ENCODE results near the gene POMT1.

DNA sequence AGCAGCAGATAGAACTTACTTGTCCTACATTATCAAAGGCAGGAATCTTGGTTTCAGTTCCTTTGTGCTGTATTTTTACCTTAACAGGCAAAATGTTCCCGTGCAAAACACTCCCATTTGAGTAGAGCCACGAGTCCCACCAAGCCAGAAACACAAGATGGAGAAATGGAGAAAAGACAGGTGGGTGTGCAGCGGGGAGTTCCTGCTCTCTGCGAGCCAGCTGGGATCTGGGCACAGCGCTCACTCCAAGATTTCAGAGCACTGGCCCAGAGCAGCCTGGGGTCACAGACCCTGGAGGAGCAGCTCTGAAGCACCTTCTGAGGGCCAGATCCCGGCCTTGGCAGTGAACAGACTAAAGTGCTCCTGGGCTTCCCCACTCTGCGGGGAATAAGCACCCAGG is 25.5 kb downstream of the POMT1 start:
- TF ChIP-seq, protein P1, sequence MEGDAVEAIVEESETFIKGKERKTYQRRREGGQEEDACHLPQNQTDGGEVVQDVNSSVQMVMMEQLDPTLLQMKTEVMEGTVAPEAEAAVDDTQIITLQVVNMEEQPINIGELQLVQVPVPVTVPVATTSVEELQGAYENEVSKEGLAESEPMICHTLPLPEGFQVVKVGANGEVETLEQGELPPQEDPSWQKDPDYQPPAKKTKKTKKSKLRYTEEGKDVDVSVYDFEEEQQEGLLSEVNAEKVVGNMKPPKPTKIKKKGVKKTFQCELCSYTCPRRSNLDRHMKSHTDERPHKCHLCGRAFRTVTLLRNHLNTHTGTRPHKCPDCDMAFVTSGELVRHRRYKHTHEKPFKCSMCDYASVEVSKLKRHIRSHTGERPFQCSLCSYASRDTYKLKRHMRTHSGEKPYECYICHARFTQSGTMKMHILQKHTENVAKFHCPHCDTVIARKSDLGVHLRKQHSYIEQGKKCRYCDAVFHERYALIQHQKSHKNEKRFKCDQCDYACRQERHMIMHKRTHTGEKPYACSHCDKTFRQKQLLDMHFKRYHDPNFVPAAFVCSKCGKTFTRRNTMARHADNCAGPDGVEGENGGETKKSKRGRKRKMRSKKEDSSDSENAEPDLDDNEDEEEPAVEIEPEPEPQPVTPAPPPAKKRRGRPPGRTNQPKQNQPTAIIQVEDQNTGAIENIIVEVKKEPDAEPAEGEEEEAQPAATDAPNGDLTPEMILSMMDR (conservative IDR thresholded peaks at IDR 0.05; ENCODE audit: low read depth in 2 of 2): no peak
- TF ChIP-seq, protein P2, sequence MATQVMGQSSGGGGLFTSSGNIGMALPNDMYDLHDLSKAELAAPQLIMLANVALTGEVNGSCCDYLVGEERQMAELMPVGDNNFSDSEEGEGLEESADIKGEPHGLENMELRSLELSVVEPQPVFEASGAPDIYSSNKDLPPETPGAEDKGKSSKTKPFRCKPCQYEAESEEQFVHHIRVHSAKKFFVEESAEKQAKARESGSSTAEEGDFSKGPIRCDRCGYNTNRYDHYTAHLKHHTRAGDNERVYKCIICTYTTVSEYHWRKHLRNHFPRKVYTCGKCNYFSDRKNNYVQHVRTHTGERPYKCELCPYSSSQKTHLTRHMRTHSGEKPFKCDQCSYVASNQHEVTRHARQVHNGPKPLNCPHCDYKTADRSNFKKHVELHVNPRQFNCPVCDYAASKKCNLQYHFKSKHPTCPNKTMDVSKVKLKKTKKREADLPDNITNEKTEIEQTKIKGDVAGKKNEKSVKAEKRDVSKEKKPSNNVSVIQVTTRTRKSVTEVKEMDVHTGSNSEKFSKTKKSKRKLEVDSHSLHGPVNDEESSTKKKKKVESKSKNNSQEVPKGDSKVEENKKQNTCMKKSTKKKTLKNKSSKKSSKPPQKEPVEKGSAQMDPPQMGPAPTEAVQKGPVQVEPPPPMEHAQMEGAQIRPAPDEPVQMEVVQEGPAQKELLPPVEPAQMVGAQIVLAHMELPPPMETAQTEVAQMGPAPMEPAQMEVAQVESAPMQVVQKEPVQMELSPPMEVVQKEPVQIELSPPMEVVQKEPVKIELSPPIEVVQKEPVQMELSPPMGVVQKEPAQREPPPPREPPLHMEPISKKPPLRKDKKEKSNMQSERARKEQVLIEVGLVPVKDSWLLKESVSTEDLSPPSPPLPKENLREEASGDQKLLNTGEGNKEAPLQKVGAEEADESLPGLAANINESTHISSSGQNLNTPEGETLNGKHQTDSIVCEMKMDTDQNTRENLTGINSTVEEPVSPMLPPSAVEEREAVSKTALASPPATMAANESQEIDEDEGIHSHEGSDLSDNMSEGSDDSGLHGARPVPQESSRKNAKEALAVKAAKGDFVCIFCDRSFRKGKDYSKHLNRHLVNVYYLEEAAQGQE (IDR thresholded peaks at IDR 0.05; ENCODE audit: unreplicated experiment): no peak
- TF ChIP-seq EZH2 (IDR thresholded peaks at IDR 0.05; ENCODE audit: low read depth, unreplicated experiment) (no peak), EZH2phosphoT487 (IDR thresholded peaks at IDR 0.05; ENCODE audit: unreplicated experiment) (no peak), POLR2AphosphoS5 (IDR thresholded peaks at IDR 0.05; ENCODE audit: low read depth) (no peak), JUNB (IDR thresholded peaks at IDR 0.05; ENCODE audit: unreplicated experiment) (no peak), CREB1 (CRISPR knock-in tag; IDR thresholded peaks at IDR 0.05; ENCODE audit: low read depth) (no peak), ZNF331 (CRISPR knock-in tag; IDR thresholded peaks at IDR 0.05; ENCODE audit: low read depth) (no peak), NANOG (IDR thresholded peaks at IDR 0.05; ENCODE audit: borderline replicate concordance) (no peak), STAT1 (IDR thresholded peaks at IDR 0.05; ENCODE audit: unreplicated experiment) (no peak)
- TF ChIP-seq, protein P3, sequence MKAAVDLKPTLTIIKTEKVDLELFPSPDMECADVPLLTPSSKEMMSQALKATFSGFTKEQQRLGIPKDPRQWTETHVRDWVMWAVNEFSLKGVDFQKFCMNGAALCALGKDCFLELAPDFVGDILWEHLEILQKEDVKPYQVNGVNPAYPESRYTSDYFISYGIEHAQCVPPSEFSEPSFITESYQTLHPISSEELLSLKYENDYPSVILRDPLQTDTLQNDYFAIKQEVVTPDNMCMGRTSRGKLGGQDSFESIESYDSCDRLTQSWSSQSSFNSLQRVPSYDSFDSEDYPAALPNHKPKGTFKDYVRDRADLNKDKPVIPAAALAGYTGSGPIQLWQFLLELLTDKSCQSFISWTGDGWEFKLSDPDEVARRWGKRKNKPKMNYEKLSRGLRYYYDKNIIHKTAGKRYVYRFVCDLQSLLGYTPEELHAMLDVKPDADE (IDR thresholded peaks at IDR 0.05): no peak
- TF ChIP-seq, protein P4, sequence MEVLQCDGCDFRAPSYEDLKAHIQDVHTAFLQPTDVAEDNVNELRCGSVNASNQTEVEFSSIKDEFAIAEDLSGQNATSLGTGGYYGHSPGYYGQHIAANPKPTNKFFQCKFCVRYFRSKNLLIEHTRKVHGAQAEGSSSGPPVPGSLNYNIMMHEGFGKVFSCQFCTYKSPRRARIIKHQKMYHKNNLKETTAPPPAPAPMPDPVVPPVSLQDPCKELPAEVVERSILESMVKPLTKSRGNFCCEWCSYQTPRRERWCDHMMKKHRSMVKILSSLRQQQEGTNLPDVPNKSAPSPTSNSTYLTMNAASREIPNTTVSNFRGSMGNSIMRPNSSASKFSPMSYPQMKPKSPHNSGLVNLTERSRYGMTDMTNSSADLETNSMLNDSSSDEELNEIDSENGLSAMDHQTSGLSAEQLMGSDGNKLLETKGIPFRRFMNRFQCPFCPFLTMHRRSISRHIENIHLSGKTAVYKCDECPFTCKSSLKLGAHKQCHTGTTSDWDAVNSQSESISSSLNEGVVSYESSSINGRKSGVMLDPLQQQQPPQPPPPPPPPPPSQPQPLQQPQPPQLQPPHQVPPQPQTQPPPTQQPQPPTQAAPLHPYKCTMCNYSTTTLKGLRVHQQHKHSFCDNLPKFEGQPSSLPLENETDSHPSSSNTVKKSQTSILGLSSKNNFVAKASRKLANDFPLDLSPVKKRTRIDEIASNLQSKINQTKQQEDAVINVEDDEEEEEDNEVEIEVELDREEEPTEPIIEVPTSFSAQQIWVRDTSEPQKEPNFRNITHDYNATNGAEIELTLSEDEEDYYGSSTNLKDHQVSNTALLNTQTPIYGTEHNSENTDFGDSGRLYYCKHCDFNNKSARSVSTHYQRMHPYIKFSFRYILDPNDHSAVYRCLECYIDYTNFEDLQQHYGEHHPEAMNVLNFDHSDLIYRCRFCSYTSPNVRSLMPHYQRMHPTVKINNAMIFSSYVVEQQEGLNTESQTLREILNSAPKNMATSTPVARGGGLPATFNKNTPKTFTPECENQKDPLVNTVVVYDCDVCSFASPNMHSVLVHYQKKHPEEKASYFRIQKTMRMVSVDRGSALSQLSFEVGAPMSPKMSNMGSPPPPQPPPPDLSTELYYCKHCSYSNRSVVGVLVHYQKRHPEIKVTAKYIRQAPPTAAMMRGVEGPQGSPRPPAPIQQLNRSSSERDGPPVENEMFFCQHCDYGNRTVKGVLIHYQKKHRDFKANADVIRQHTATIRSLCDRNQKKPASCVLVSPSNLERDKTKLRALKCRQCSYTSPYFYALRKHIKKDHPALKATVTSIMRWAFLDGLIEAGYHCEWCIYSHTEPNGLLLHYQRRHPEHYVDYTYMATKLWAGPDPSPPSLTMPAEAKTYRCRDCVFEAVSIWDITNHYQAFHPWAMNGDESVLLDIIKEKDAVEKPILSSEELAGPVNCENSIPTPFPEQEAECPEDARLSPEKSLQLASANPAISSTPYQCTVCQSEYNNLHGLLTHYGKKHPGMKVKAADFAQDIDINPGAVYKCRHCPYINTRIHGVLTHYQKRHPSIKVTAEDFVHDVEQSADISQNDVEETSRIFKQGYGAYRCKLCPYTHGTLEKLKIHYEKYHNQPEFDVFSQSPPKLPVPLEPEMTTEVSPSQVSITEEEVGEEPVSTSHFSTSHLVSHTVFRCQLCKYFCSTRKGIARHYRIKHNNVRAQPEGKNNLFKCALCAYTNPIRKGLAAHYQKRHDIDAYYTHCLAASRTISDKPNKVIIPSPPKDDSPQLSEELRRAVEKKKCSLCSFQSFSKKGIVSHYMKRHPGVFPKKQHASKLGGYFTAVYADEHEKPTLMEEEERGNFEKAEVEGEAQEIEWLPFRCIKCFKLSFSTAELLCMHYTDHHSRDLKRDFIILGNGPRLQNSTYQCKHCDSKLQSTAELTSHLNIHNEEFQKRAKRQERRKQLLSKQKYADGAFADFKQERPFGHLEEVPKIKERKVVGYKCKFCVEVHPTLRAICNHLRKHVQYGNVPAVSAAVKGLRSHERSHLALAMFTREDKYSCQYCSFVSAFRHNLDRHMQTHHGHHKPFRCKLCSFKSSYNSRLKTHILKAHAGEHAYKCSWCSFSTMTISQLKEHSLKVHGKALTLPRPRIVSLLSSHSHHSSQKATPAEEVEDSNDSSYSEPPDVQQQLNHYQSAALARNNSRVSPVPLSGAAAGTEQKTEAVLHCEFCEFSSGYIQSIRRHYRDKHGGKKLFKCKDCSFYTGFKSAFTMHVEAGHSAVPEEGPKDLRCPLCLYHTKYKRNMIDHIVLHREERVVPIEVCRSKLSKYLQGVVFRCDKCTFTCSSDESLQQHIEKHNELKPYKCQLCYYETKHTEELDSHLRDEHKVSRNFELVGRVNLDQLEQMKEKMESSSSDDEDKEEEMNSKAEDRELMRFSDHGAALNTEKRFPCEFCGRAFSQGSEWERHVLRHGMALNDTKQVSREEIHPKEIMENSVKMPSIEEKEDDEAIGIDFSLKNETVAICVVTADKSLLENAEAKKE (CRISPR knock-in tag; IDR thresholded peaks at IDR 0.05): no peak

Measured in GM23338 (cell line).